K562 (cell line): Measurements from ENCODE around the gene CEACAM18. TPM values are rescaled to one million over a fixed set of nuclear protein-coding genes. Genes with fewer than 3 reads are reported as not detected.

Experiments
- ARID2 ChIP-seq: fragments of 450-650 bp; IDR thresholded peaks from 2 replicates; pipeline ENCODE4 v1.6.1; 2017; ENCODE audit warnings: antibody characterized with exemption, mild to moderate bottlenecking
- DPF2 ChIP-seq: fragments of 450-650 bp; IDR thresholded peaks from 2 replicates; pipeline ENCODE4 v1.6.1; 2016
- EP300 ChIP-seq: IDR thresholded peaks from 2 replicates; pipeline ENCODE4 v1.6.1; 2012; ENCODE audit warnings: low read length, improper control_type of control experiment
- HDAC2 ChIP-seq: fragments of 450-650 bp; IDR thresholded peaks from 2 replicates; pipeline ENCODE4 v1.6.1; 2016; ENCODE audit warnings: mild to moderate bottlenecking
- MAZ ChIP-seq, 2 experiments: fragments of 450-650 bp in 1 of 2; sonication (generic) in 1 of 2; formaldehyde crosslinking; IDR thresholded peaks in 1 of 2; conservative IDR thresholded peaks in 1 of 2; 2 replicates each; pipeline versions ENCODE4 v1.4.0 to v1.5.0; 2020; ENCODE audit warnings: mild to moderate bottlenecking in 1 of 2, missing genetic modification reagents in 1 of 2
- TARDBP ChIP-seq: fragments of 450-650 bp; IDR thresholded peaks from 2 replicates; pipeline ENCODE4 v1.6.1; 2016
- YY1 ChIP-seq, 3 experiments: IDR thresholded peaks; 2 replicates each; pipeline ENCODE4 v1.6.1; 2011; ENCODE audit warnings: low read length in 2 of 3, mild to moderate bottlenecking in 2 of 3, moderate library complexity in 2 of 3, borderline replicate concordance in 1 of 3, control low read depth in 1 of 3, low read depth in 1 of 3; ENCODE audit not compliant: insufficient read depth in 3 of 3, insufficient replicate concordance in 2 of 3, control insufficient read depth in 1 of 3, insufficient read length in 1 of 3; ENCODE audit errors: extremely low read depth in 1 of 3
- ZNF23 ChIP-seq: fragments of 250-450 bp; sonication (Bioruptor Pico); IDR thresholded peaks from 2 replicates; pipeline ENCODE4 v1.4.0; 2020; ENCODE audit warnings: mild to moderate bottlenecking
- ZNF592 ChIP-seq: fragments of 450-650 bp; IDR thresholded peaks from 2 replicates; pipeline ENCODE4 v1.6.1; 2017; ENCODE audit warnings: antibody characterized with exemption, mild to moderate bottlenecking
- polyA plus RNA-seq, 8 experiments: library from polyadenylated mRNA; depleted of rRNA in 4 of 8; stranded (reverse) in 5 of 8; unstranded in 3 of 8; fragments of >200 nt; fragmentation: Nextera tagmentation in 2 of 8; fragmentation: Illumina TruSeq in 1 of 8; extraction: Ambion mirVana in 2 of 8; extraction: Trizol in 1 of 8; gene quantifications; 2 replicates each; pipeline versions ENCODE4 v1.2.1 to v1.2.3, GENCODE V29; 2011 to 2014; ENCODE audit warnings: inconsistent platforms in 1 of 8, missing spikeins in 1 of 8
- total RNA-seq, 7 experiments: library from RNA; depleted of rRNA in 6 of 7; stranded (reverse); fragments of >200 nt in 6 of 7; fragmentation: Illumina TruSeq in 2 of 7; extraction: Trizol in 2 of 7; gene quantifications; 2 replicates each; pipeline versions ENCODE4 v1.2.1 to v1.2.3, GENCODE V29; 2011 to 2021; ENCODE audit warnings: low replicate concordance in 1 of 7

The CEACAM18 gene
- total and polyA plus RNA-seq, 9 of the 15 experiments (the other 6 are each of a cell fraction or from before 2014, with no cell fraction given) = 0.08 to 0.24 (median 0.15) TPM; not detected in 3

- TF ChIP-seq EP300 = peak; percentile 36
- TF ChIP-seq ARID2 = no peak
- no peak for TF ChIP-seq HDAC2
- no peak for TF ChIP-seq TARDBP
- TF ChIP-seq ZNF592 = peak; percentile 43
- TF ChIP-seq ZNF23 = no peak
- TF ChIP-seq DPF2 = peak; percentile 60
- 0 out of 4 replicates have a peak, but pooled peaks of 1 of the 2 experiments have one; percentile 49 for TF ChIP-seq MAZ (CRISPR knock-in tag; conservative IDR thresholded peaks at IDR 0.05 in 1 of 2, IDR thresholded peaks at IDR 0.05 in 1 of 2)
- peak in 1 of 3 experiments; percentile 52 for TF ChIP-seq YY1 (IDR thresholded peaks at IDR 0.05; ENCODE audit: borderline replicate concordance in 1 of 3, control insufficient read depth in 1 of 3, extremely low read depth in 1 of 3, insufficient read depth in 3 of 3, insufficient read length in 1 of 3, insufficient replicate concordance in 2 of 3, low read depth in 1 of 3, low read length in 2 of 3)
Observed at GRCh38 chr19:51440846-51441409, 37.4 kb upstream of the CEACAM18 start (continued).
